Measurements from ENCODE around the gene CPZ.
"Not testable (repeated sequence)": the region's sequence is repeated elsewhere in the genome, so short reads cannot be mapped to it uniquely, and the experiment has no call there.

- not testable (repeated sequence) for TF ChIP-seq NR2C2 (CRISPR knock-in tag; IDR thresholded peaks at IDR 0.05); CTCF (IDR thresholded peaks at IDR 0.05); RELA (CRISPR knock-in tag; IDR thresholded peaks at IDR 0.05; ENCODE audit: borderline replicate concordance); HMGXB4 (CRISPR knock-in tag; IDR thresholded peaks at IDR 0.05); ZNF671 (CRISPR knock-in tag; IDR thresholded peaks at IDR 0.05); CREB1 (CRISPR knock-in tag; IDR thresholded peaks at IDR 0.05); NFE2L1 (CRISPR knock-in tag; IDR thresholded peaks at IDR 0.05)
Observed at GRCh38 chr4:8654139-8654538, 61.6 kb downstream of the CPZ start.
